Esophagus mucosa (tissue), 1 donor: ENCODE measurements around the gene RNF8. TPM values are rescaled to one million over a fixed set of nuclear protein-coding genes. Genes with fewer than 3 reads are reported as not detected.
"Not testable (repeated sequence)": the region's sequence is repeated elsewhere in the genome, so short reads cannot be mapped to it uniquely, and the experiment has no call there.

Source experiments
- ATAC-seq: fragments of 200-7000 bp; cut with Tn5 transposase; one replicate; pipeline ENCODE4 v1.9.1; 2020
- total RNA-seq: library from RNA; stranded (reverse); gene quantifications from one replicate; pipeline ENCODE4 v1.2.4, GENCODE V29; 2023
- donor health status: DM: yes; HTN: yes; CAD: no.

RNF8 gene
- total RNA-seq, 1 donor from 2014 or later: 19.0 TPM

- peak; percentile 47 for ATAC-seq
Measured at GRCh38 chr6:37321516-37322415, 32.0 kb upstream of the RNF8 start.

- no peak for ATAC-seq
Measured at GRCh38 chr6:37323580-37323979, 30.2 kb upstream of the RNF8 start.

- ATAC-seq: peak; percentile 63
Measured at GRCh38 chr6:37324131-37325033, 29.4 kb upstream of the RNF8 start.

GRCh38 chr6:37330345-37330744 lies 23.4 kb upstream of the RNF8 start:
- not testable (repeated sequence) for ATAC-seq

GRCh38 chr6:37331047-37331446 lies 22.7 kb upstream of the RNF8 start:
- no peak for ATAC-seq

GRCh38 chr6:37332894-37333293 lies 20.9 kb upstream of the RNF8 start:
- ATAC-seq: no peak

GRCh38 chr6:37334047-37334446 lies 19.7 kb upstream of the RNF8 start:
- no peak for ATAC-seq

GRCh38 chr6:37338317-37338716 lies 15.5 kb upstream of the RNF8 start:
- ATAC-seq: not testable (repeated sequence)

- no peak for ATAC-seq
Measured at GRCh38 chr6:37338745-37339255, 15.0 kb upstream of the RNF8 start.

- no peak for ATAC-seq
Measured at GRCh38 chr6:37339741-37340638, 13.8 kb upstream of the RNF8 start.

- no peak for ATAC-seq
Measured at GRCh38 chr6:37340639-37340943, 13.2 kb upstream of the RNF8 start.

GRCh38 chr6:37343248-37343647 lies 10.5 kb upstream of the RNF8 start:
- no peak for ATAC-seq

GRCh38 chr6:37344308-37344707 lies 9.5 kb upstream of the RNF8 start:
- ATAC-seq: no peak

GRCh38 chr6:37345804-37346203 lies 8.0 kb upstream of the RNF8 start:
- not testable (repeated sequence) for ATAC-seq

- ATAC-seq: no peak
Measured at GRCh38 chr6:37347177-37347576, 6.6 kb upstream of the RNF8 start.

- ATAC-seq: peak; percentile 86
Measured at GRCh38 chr6:37347670-37348111, 6.1 kb upstream of the RNF8 start.

- no peak for ATAC-seq
Measured at GRCh38 chr6:37351027-37351426, 2.8 kb upstream of the RNF8 start.

GRCh38 chr6:37352384-37352783 lies 1.4 kb upstream of the RNF8 start:
- no peak for ATAC-seq

- peak; percentile 72 for ATAC-seq
Measured at GRCh38 chr6:37354526-37355384, 972 bp downstream of the RNF8 start.

GRCh38 chr6:37357288-37357687 lies 3.5 kb downstream of the RNF8 start:
- ATAC-seq: no peak

- no peak for ATAC-seq
Measured at GRCh38 chr6:37357860-37358259, 4.1 kb downstream of the RNF8 start.
